ENCODE measurements around the gene OPTC.

The OPTC gene

GRCh38 chr1:203511930-203512329, 18.0 kb downstream of the OPTC start:
- no peak overlapping the region for H3K4me3 ChIP-seq (replicated peaks in 1 of 2; ENCODE audit: low read depth in 2 of 2, low read length in 2 of 2)
- no peak for DNase-seq (ENCODE audit: low read depth in 2 of 2)
- TF ChIP-seq CTCF (IDR thresholded peaks at IDR 0.05; ENCODE audit: low read depth, low read length) = no peak

- TF ChIP-seq CTCF (IDR thresholded peaks at IDR 0.05; ENCODE audit: low read depth, low read length) = no peak
- no peak for DNase-seq (ENCODE audit: low read depth in 2 of 2)
- H3K4me3 ChIP-seq (replicated peaks in 1 of 2; ENCODE audit: low read depth in 2 of 2, low read length in 2 of 2) = no peak overlapping the region
Measured at GRCh38 chr1:203512517-203512847, 18.5 kb downstream of the OPTC start.

- no peak for TF ChIP-seq CTCF (IDR thresholded peaks at IDR 0.05; ENCODE audit: low read depth, low read length)
- no peak overlapping the region for H3K4me3 ChIP-seq (replicated peaks in 1 of 2; ENCODE audit: low read depth in 2 of 2, low read length in 2 of 2)
- peak; percentile 90 to 96 for DNase-seq (ENCODE audit: low read depth in 2 of 2)
Measured at GRCh38 chr1:203512848-203513584, 19.1 kb downstream of the OPTC start.

- DNase-seq (ENCODE audit: low read depth in 2 of 2) = no peak
- H3K4me3 ChIP-seq (replicated peaks in 1 of 2; ENCODE audit: low read depth in 2 of 2, low read length in 2 of 2) = no peak overlapping the region
Measured at GRCh38 chr1:203513585-203514031, 19.7 kb downstream of the OPTC start.

GRCh38 chr1:203516184-203516583, 22.2 kb downstream of the OPTC start:
- H3K4me3 ChIP-seq (replicated peaks in 1 of 2; ENCODE audit: low read depth in 2 of 2, low read length in 2 of 2) = no peak overlapping the region
- no peak for TF ChIP-seq CTCF (IDR thresholded peaks at IDR 0.05; ENCODE audit: low read depth, low read length)
- DNase-seq (ENCODE audit: low read depth in 2 of 2) = no peak

More at GRCh38 chr1:203513585-203514031, 19.7 kb downstream of the OPTC start:
- TF ChIP-seq CTCF (IDR thresholded peaks at IDR 0.05; ENCODE audit: low read depth, low read length) = no peak

- no peak overlapping the region for H3K4me3 ChIP-seq (replicated peaks in 1 of 2; ENCODE audit: low read depth in 2 of 2, low read length in 2 of 2)
- no peak for DNase-seq (ENCODE audit: low read depth in 2 of 2)
- no peak for TF ChIP-seq CTCF (IDR thresholded peaks at IDR 0.05; ENCODE audit: low read depth, low read length)
Measured at GRCh38 chr1:203516906-203517305, 23.0 kb downstream of the OPTC start.

All from cardiac fibroblast (primary cell).